K562 (cell line): ENCODE data around the gene TRMT2A. TPM values are rescaled to one million over a fixed set of nuclear protein-coding genes. Genes with fewer than 3 reads are reported as not detected.

ENCODE experiments used
- BCL6 ChIP-seq: fragments of 250-450 bp; sonication (Bioruptor Pico); IDR thresholded peaks from 2 replicates; pipeline ENCODE4 v1.4.0; 2020
- BHLHE40 ChIP-seq: IDR thresholded peaks from 2 replicates; pipeline ENCODE4 v1.6.1; 2011; ENCODE audit warnings: low read length, improper control_type of control experiment
- CAMTA2 ChIP-seq: fragments of 250-450 bp; sonication (Bioruptor Pico); conservative IDR thresholded peaks from 2 replicates; pipeline ENCODE4 v1.5.1; 2022
- DLX4 ChIP-seq: fragments of 250-450 bp; sonication (Bioruptor Pico); IDR thresholded peaks from 2 replicates; pipeline ENCODE4 v1.6.1; 2021; ENCODE audit warnings: mild to moderate bottlenecking
- FOXK2 ChIP-seq, 2 experiments: fragments of 450-650 bp; IDR thresholded peaks in 1 of 2; conservative IDR thresholded peaks in 1 of 2; 2 replicates each; pipeline ENCODE4 v1.6.1; 2016; ENCODE audit warnings: low read depth in 2 of 2, mild to moderate bottlenecking in 1 of 2
- GTF2E2 ChIP-seq: fragments of 200-800 bp; sonication (Bioruptor generic); IDR thresholded peaks from 2 replicates; pipeline ENCODE4 v1.6.1; 2016; ENCODE audit warnings: missing genetic modification characterization, missing compliant biosample characterization
- MLX ChIP-seq, 2 experiments: fragments of 450-650 bp in 1 of 2; sonication (generic) in 1 of 2; formaldehyde crosslinking; conservative IDR thresholded peaks; 2 replicates each; pipeline versions ENCODE4 v1.4.0 to v1.8.1; 2020 to 2022; ENCODE audit warnings: mild to moderate bottlenecking in 1 of 2, missing genetic modification reagents in 1 of 2
- PPARD ChIP-seq: fragments of 250-450 bp; sonication (Bioruptor Pico); IDR thresholded peaks from 2 replicates; pipeline ENCODE4 v1.8.0; 2022; ENCODE audit warnings: inconsistent platforms, mild to moderate bottlenecking, moderate library complexity
- RBFOX2 ChIP-seq: fragments of 200-400 bp; formaldehyde crosslinking; IDR thresholded peaks from 2 replicates; pipeline ENCODE4 v1.6.1; 2017; ENCODE audit warnings: low read depth, mild to moderate bottlenecking, low read length, moderate library complexity
- SUPT5H ChIP-seq: fragments of 450-650 bp; IDR thresholded peaks from 2 replicates; pipeline ENCODE4 v1.6.1; 2016
- ZFPM2 ChIP-seq: fragments of 250-450 bp; sonication (Bioruptor Pico); IDR thresholded peaks from 2 replicates; pipeline ENCODE4 v1.5.1; 2022; ENCODE audit warnings: mild to moderate bottlenecking
- ZNF707 ChIP-seq: fragments of 250-450 bp; sonication (Bioruptor Pico); conservative IDR thresholded peaks from 2 replicates; pipeline ENCODE4 v1.8.0; 2022; ENCODE audit warnings: inconsistent platforms, mild to moderate bottlenecking, moderate library complexity
- ZSCAN32 ChIP-seq: fragments of 450-650 bp; formaldehyde crosslinking; IDR thresholded peaks from 2 replicates; pipeline ENCODE4 v1.4.0; 2020; ENCODE audit warnings: mild to moderate bottlenecking, moderate library complexity
- polyA plus RNA-seq, 8 experiments: library from polyadenylated mRNA; depleted of rRNA in 4 of 8; stranded (reverse) in 5 of 8; unstranded in 3 of 8; fragments of >200 nt; fragmentation: Nextera tagmentation in 2 of 8; fragmentation: Illumina TruSeq in 1 of 8; extraction: Ambion mirVana in 2 of 8; extraction: Trizol in 1 of 8; gene quantifications; 2 replicates each; pipeline versions ENCODE4 v1.2.1 to v1.2.3, GENCODE V29; 2011 to 2014; ENCODE audit warnings: inconsistent platforms in 1 of 8, missing spikeins in 1 of 8
- total RNA-seq, 7 experiments: library from RNA; depleted of rRNA in 6 of 7; stranded (reverse); fragments of >200 nt in 6 of 7; fragmentation: Illumina TruSeq in 2 of 7; extraction: Trizol in 2 of 7; gene quantifications; 2 replicates each; pipeline versions ENCODE4 v1.2.1 to v1.2.3, GENCODE V29; 2011 to 2021; ENCODE audit warnings: low replicate concordance in 1 of 7
- TF ChIP-seq, protein P1 (sequence below): sonication (generic); formaldehyde crosslinking; IDR thresholded peaks from 2 replicates; pipeline ENCODE4 v1.8.0; 2022; ENCODE audit warnings: mild to moderate bottlenecking, missing genetic modification reagents
- TF ChIP-seq, protein P2 (sequence below): sonication (generic); formaldehyde crosslinking; IDR thresholded peaks from 2 replicates; pipeline ENCODE4 v1.5.0; 2020; ENCODE audit warnings: missing genetic modification reagents

The TRMT2A gene
- total and polyA plus RNA-seq, 9 of the 15 experiments (the other 6 are each of a cell fraction or from before 2014, with no cell fraction given): 1.6 to 265 (median 140) TPM

DNA sequence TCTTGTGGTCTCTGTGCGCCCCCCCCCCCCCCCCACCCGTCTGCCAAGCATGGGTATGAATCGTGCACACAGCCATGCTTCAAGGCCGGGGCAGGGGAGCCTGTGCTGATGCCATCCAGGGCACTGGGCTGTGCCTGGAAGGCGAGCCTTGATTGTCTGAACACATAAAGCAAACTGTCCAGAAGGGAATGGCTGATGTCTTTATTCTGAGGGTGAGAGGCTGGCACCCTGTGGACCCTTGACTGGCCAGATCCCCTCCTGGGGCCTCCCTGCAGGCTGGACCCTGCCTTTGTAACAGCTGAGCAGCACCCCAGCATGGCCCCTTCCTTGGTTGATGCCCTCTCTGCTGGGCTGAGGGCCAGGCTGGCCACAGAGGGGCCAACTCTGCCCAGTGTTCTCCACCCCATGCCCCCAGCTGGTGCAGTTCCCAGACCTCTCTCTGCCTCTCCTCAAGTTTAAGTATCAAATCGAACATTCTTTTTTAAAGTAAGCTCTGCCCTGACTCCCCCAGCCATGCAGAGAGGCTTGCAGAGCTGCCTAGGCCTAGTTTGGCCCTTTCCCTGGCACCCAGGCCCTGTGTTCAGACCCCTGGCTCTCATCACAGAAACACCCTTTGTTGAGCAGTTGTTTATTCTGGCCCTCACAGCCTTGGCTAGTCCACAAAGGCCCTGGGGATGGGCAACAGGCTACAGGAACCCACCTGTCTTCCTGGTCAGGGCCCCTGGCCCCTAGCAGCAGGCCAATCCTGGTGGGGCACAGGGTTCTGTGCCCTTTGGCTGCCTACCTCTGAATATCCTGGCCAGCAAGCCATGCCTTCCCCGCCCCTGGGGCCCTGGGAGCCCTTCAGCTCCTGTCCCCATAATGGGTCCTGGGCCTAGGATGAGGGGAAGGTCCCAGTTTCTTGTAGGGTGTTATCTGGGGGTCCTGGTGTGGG lies 5.1 kb downstream of the TRMT2A start (continued):
- TF ChIP-seq ZNF707 (CRISPR knock-in tag): peak; percentile 54; the same call in 1 of the 2 replicates
- TF ChIP-seq RBFOX2: peak; percentile 66
- TF ChIP-seq, protein P1, sequence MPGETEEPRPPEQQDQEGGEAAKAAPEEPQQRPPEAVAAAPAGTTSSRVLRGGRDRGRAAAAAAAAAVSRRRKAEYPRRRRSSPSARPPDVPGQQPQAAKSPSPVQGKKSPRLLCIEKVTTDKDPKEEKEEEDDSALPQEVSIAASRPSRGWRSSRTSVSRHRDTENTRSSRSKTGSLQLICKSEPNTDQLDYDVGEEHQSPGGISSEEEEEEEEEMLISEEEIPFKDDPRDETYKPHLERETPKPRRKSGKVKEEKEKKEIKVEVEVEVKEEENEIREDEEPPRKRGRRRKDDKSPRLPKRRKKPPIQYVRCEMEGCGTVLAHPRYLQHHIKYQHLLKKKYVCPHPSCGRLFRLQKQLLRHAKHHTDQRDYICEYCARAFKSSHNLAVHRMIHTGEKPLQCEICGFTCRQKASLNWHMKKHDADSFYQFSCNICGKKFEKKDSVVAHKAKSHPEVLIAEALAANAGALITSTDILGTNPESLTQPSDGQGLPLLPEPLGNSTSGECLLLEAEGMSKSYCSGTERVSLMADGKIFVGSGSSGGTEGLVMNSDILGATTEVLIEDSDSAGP (CRISPR knock-in tag): no peak
- peak; percentile 43; the same call in 1 of the 2 replicates for TF ChIP-seq ZSCAN32 (CRISPR knock-in tag)
- TF ChIP-seq DLX4 (CRISPR knock-in tag): no peak
- peak; percentile 42 to 77; a peak in 2 of 4 replicates for TF ChIP-seq MLX (CRISPR knock-in tag; conservative IDR thresholded peaks at IDR 0.05)
- no peak for TF ChIP-seq FOXK2 (conservative IDR thresholded peaks at IDR 0.05 in 1 of 2, IDR thresholded peaks at IDR 0.05 in 1 of 2; ENCODE audit: low read depth in 2 of 2)
- peak; percentile 6; the same call in 1 of the 2 replicates for TF ChIP-seq ZFPM2 (CRISPR knock-in tag)
- TF ChIP-seq CAMTA2 (CRISPR knock-in tag): peak; percentile 7
- peak; percentile 18; the same call in 1 of the 2 replicates for TF ChIP-seq BHLHE40
- TF ChIP-seq BCL6 (CRISPR knock-in tag): peak; percentile 68
- TF ChIP-seq, protein P2, sequence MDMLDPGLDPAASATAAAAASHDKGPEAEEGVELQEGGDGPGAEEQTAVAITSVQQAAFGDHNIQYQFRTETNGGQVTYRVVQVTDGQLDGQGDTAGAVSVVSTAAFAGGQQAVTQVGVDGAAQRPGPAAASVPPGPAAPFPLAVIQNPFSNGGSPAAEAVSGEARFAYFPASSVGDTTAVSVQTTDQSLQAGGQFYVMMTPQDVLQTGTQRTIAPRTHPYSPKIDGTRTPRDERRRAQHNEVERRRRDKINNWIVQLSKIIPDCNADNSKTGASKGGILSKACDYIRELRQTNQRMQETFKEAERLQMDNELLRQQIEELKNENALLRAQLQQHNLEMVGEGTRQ (CRISPR knock-in tag): no peak
- peak; percentile 65; the same call in 1 of the 2 replicates for TF ChIP-seq PPARD (CRISPR knock-in tag)
- TF ChIP-seq GTF2E2: no peak
- peak; percentile 84 for TF ChIP-seq SUPT5H
